Cardiac fibroblast (primary cell): ENCODE measurements around the gene NHERF1.

Source experiments
- DNase-seq, 2 donors: peaks; one replicate each; pipeline versions ENCODE4 v3.0.0 to v3.0.0-alpha.2; 2010; ENCODE audit warnings: low read depth in 2 of 2
- H3K4me3 ChIP-seq, 2 donors: replicated peaks in 1 of 2; 1 replicate in 1 of 2; 2 replicates in 1 of 2; pipeline ENCODE4 v1.5.1; 2011; ENCODE audit warnings: low read depth in 2 of 2, low read length in 2 of 2, mild to moderate bottlenecking in 2 of 2, moderate library complexity in 1 of 2
- CTCF ChIP-seq: IDR thresholded peaks from one replicate; pipeline ENCODE4 v1.5.1; 2011; ENCODE audit warnings: low read depth, mild to moderate bottlenecking, low read length, inconsistent platforms

NHERF1 gene

GRCh38 chr17:74786431-74787055, 38.1 kb downstream of the NHERF1 start:
- H3K4me3 ChIP-seq: no peak overlapping the region
- no peak for DNase-seq
- TF ChIP-seq CTCF: no peak

- DNase-seq: no peak
- TF ChIP-seq CTCF: no peak
- H3K4me3 ChIP-seq: no peak overlapping the region
Observed at GRCh38 chr17:74790161-74791058, 42.0 kb downstream of the NHERF1 start.

GRCh38 chr17:74792586-74793105, 44.2 kb downstream of the NHERF1 start:
- no peak overlapping the region for H3K4me3 ChIP-seq
- no peak for TF ChIP-seq CTCF
- DNase-seq: no peak

- no peak for DNase-seq
- TF ChIP-seq CTCF: no peak
- no peak overlapping the region for H3K4me3 ChIP-seq
Observed at GRCh38 chr17:74795327-74796020, 47.0 kb downstream of the NHERF1 start.

GRCh38 chr17:74796211-74796610, 47.8 kb downstream of the NHERF1 start:
- no peak for DNase-seq
- TF ChIP-seq CTCF: no peak
- H3K4me3 ChIP-seq: no peak overlapping the region

- TF ChIP-seq CTCF: no peak
- no peak for DNase-seq
- no peak overlapping the region for H3K4me3 ChIP-seq
Observed at GRCh38 chr17:74796866-74797265, 48.4 kb downstream of the NHERF1 start.
